Muscle layer of duodenum (tissue), 2 donors: ENCODE measurements around the gene FAM117A.

Experiments used
- H3K27ac ChIP-seq: one replicate; pipeline ENCODE4 v1.7.0; 2013; ENCODE audit warnings: mild to moderate bottlenecking, low read length
- H3K27me3 ChIP-seq: one replicate; pipeline ENCODE4 v1.7.0; 2013; ENCODE audit warnings: low read depth, mild to moderate bottlenecking, control low read depth, low read length
- H3K36me3 ChIP-seq, 2 donors: one replicate each; pipeline ENCODE4 v1.7.0; 2013; ENCODE audit warnings: low read length in 2 of 2, control low read depth in 1 of 2, mild to moderate bottlenecking in 1 of 2; ENCODE audit not compliant: insufficient read depth in 2 of 2, control insufficient read depth in 1 of 2
- H3K4me1 ChIP-seq, 2 donors: one replicate each; pipeline ENCODE4 v1.7.0; 2013; ENCODE audit warnings: low read length in 2 of 2, mild to moderate bottlenecking in 2 of 2, control low read depth in 1 of 2, moderate library complexity in 1 of 2; ENCODE audit not compliant: insufficient read depth in 2 of 2, control insufficient read depth in 1 of 2
- H3K4me3 ChIP-seq, 2 donors: one replicate each; pipeline ENCODE4 v1.7.0; 2013; ENCODE audit warnings: low read length in 2 of 2, low read depth in 1 of 2, mild to moderate bottlenecking in 1 of 2
- H3K9me3 ChIP-seq, 2 donors: one replicate each; pipeline ENCODE4 v1.7.0; 2013; ENCODE audit warnings: low read length in 2 of 2, control low read depth in 1 of 2, mild to moderate bottlenecking in 1 of 2; ENCODE audit not compliant: control insufficient read depth in 1 of 2
- donor health status: healthy.

The FAM117A gene

DNA sequence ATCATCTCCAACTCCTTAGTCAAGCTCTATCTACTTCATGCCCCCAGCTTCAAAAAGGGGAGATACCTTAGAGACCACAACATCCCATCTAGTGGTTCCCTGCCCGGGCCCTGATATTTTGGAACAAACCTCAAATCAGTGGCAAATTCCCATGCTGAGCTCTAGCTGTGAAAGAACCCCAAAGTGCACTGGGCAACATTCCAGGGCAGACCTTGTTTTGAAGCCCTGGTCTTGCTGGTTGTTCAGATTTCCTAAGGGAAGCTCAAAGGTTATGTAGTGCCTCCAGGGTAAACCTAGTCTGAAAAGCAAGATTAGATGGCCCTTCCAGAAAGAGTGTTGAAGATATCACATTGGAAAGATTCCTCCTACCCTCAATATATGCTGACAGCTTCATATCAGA is 16.3 kb downstream of the FAM117A start:
- peak overlapping the region; percentile 26 for H3K27ac ChIP-seq
- H3K9me3 ChIP-seq, result no peaks in the 10 kb centered on the region
- H3K27me3 ChIP-seq, result no peaks in the 10 kb centered on the region
- H3K4me1 ChIP-seq, result peaks cover 10 to 22% of the 10 kb centered on the region in 2 donors
- H3K4me3 ChIP-seq, result no peak overlapping the region
- H3K36me3 ChIP-seq, result no peaks in the 10 kb centered on the region

DNA sequence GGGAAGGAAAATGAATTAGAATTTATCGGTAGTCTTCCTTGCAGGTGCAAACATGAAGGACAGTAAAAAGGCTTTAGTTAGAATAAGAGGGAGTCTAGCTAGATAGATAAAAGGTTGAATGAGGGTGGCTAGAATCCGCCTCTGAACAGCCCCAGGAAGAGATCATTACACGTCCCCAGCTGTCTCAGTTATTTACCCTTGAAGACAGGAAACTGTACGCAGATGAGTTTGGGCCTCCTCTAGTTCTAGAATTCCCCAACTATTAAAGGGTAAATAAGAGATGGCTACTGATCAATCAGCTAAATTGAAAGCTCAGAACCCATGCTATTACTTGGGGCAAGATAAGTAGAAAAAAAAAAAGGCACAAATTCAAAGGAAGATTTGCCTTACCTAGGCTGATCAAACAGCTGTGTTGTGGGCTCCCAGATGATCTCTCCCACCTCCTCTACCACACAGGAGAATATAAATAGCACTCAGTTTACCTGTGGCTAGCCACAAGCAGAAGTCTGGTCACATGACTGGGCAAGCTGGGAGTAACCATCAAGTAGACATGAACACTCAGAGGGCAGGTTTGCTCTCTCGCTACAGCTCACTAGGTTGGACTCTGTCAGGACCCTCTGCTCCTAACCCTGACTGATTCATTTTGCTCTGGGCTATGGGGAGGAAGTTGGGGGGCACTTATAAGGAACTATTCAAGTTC is 17.0 kb downstream of the FAM117A start:
- peak overlapping the region; percentile 62 for H3K27ac ChIP-seq
- H3K36me3 ChIP-seq, result no peaks in the 10 kb centered on the region
- no peaks in the 10 kb centered on the region for H3K9me3 ChIP-seq
- H3K4me3 ChIP-seq, result no peak overlapping the region
- H3K27me3 ChIP-seq, result no peaks in the 10 kb centered on the region
- peaks cover 15 to 29% of the 10 kb centered on the region in 2 donors for H3K4me1 ChIP-seq

DNA sequence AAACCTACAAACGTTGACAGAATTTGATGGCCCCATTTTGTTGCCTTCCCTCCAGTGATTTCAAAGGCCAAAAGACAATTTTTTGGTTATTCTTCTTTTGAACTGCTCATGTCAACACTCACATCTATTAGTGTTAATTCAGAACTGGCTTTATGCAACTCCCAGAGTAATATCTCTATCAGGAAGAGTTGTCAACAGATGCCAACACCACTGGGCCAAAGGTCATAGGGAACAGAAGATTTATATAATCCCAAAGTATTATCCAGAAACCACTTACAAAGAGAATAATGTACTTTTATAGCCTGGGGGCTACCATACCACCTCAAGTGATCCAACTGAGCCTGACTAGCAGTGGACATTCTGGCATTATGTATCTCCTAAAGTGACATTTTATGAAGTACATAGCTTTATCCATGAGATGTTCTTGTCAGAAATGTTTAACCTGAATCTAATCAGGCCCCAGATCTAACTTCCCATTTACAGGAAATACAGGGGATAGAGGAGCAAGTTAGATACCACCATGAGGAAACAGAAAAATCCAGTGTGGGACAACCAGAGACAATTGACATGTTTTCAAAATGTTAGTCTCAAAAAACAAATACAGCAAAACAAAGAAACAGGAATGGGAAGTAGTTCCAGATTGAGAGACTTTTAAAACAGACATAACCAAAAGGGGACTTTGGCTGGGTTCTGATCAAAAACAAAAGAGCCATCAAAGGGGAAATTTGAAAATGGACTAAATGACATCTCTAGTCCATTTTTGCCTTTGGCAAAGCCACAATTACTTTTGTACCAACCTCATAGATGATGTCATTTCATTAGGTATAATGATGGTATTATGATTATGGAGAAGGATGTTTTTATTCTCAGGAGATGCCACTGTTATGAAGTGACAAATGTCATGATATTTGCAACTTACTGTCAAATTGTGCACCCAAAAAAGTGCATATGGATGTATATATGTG is 18.5 kb downstream of the FAM117A start:
- peak overlapping the region; percentile 62 for H3K27ac ChIP-seq
- no peaks in the 10 kb centered on the region for H3K27me3 ChIP-seq
- H3K4me3 ChIP-seq, result no peak overlapping the region
- H3K4me1 ChIP-seq, result peaks cover 30 to 44% of the 10 kb centered on the region in 2 donors
- H3K36me3 ChIP-seq, result no peaks in the 10 kb centered on the region
- no peaks in the 10 kb centered on the region for H3K9me3 ChIP-seq

DNA sequence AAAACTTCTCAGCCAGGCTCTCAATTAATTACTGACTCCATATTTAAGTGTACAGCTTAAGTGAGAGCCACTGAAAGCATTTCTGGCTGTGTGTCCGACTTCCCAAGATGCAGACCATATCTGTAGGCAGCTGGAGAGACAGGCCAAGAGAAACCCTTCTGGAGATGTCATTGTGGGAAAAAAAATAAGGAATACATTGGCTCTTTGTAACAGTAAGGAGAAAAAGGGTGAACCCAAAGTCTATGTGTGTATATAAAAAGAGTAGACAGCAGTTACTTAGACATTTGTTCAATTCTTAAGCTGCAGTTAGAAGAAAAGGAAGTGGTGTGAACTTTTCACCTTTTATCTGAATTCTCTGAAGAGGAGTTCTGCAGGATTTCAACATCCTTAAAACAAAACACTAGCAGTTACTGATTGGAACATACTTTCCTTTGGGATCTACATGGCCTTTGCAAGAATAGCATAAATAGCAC is 21.7 kb downstream of the FAM117A start:
- peak overlapping the region in 1 of 2 donors; percentile 8 for H3K4me3 ChIP-seq
- no peaks in the 10 kb centered on the region for H3K9me3 ChIP-seq
- H3K36me3 ChIP-seq, result no peaks in the 10 kb centered on the region
- H3K27me3 ChIP-seq, result no peaks in the 10 kb centered on the region
- peaks cover 36 to 68% of the 10 kb centered on the region in 2 donors for H3K4me1 ChIP-seq
- peak overlapping the region; percentile 87 for H3K27ac ChIP-seq

DNA sequence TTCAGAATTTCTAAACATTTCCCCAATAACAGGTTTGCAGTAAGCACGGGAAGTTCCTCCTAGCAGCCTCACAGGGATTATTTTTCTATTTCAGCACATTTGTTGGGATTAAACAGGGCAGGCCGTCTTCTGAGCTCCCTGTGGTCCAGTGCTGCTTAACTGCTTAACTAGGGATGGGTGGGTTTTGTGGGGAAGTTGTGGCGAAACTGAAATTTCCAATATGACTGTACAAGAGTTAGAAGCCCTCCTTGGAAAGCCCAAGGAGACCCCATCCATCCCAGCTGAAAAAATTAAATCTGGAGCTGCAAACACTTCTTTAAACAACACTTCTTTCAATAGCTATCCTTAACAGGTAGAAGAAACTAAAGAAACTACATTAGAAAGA is 22.2 kb downstream of the FAM117A start:
- Histone ChIP-seq H3K9me3 (no peaks in the 10 kb centered on the region), H3K36me3 (no peaks in the 10 kb centered on the region), H3K4me3 (peak overlapping the region in 1 of 2 donors; percentile 8), H3K4me1 (peaks cover 36 to 68% of the 10 kb centered on the region in 2 donors), H3K27me3 (no peaks in the 10 kb centered on the region), H3K27ac (peak overlapping the region; percentile 87)

DNA sequence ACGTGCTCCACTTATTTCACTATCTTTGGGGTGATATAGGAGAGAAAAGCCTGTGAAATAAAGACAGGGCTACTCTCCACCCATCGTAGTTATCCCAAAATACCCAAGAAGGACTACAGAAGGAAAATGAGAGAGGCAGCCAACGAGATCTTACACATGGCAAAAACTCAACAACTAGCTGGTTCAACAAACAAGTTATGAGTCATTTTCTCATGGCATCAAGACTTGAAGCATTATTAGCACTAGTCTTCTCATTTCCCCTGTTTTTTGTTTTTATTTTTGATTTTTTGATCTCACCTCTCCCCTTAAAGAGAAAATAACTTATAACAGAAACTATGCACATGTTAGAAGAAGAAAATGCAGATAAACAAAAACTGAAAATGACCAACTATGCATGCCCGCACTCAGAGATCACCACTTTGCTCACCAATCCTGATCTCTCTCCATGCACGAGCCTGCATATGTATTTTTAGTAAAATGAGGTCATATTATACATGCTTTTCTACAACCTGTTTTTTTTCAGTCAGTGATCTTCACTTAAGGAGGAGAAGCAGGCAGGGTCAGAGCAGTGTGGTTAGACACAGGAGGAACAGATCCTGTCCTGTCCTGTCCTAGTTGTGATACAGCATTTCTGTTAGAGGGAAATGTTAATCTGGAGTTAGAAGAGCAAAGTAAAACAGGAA is 22.8 kb downstream of the FAM117A start:
- Histone ChIP-seq H3K4me1 (peaks cover 32 to 64% of the 10 kb centered on the region in 2 donors), H3K4me3 (peak overlapping the region; percentile 8 to 36)

DNA sequence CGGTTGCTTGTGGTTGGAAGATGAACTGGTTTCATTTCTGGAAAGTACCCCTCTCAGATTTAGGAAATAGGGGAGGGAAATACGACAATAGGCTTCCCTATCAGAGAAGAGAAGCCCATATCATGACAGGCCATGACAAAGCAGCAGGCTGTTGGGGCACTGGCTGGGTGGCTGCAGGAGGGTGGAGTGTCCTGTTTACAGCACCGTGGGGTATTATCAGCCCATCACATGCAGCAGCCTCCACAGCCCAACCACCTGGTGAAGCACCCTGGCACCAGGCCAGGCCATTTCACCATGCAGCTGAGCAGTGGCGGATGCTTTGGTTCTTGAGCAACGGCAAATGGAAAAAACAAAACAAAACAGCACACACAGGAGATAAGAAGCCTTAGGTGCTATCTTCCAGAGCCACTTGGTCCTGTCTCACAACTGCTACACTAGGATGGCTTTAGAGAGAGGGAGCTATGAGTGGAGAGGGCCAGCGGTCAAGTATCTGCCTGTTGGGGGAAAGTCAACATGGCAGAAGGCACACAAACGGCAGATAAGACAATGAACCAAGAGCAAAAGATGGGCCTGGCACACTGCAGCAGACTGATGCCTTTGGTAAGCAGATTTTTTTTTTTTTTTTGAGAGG is 24.2 kb downstream of the FAM117A start:
- Histone ChIP-seq H3K4me3 (peak overlapping the region; percentile 12 to 27), H3K4me1 (peaks cover 32 to 64% of the 10 kb centered on the region in 2 donors), H3K27me3 (no peaks in the 10 kb centered on the region), H3K9me3 (no peaks in the 10 kb centered on the region), H3K27ac (peak overlapping the region; percentile 76), H3K36me3 (no peaks in the 10 kb centered on the region)

More for the DNA sequence above, 22.8 kb downstream of the FAM117A start:
- H3K27me3 ChIP-seq, result no peaks in the 10 kb centered on the region
- no peaks in the 10 kb centered on the region for H3K36me3 ChIP-seq
- no peaks in the 10 kb centered on the region for H3K9me3 ChIP-seq
- H3K27ac ChIP-seq, result peak overlapping the region; percentile 87

DNA sequence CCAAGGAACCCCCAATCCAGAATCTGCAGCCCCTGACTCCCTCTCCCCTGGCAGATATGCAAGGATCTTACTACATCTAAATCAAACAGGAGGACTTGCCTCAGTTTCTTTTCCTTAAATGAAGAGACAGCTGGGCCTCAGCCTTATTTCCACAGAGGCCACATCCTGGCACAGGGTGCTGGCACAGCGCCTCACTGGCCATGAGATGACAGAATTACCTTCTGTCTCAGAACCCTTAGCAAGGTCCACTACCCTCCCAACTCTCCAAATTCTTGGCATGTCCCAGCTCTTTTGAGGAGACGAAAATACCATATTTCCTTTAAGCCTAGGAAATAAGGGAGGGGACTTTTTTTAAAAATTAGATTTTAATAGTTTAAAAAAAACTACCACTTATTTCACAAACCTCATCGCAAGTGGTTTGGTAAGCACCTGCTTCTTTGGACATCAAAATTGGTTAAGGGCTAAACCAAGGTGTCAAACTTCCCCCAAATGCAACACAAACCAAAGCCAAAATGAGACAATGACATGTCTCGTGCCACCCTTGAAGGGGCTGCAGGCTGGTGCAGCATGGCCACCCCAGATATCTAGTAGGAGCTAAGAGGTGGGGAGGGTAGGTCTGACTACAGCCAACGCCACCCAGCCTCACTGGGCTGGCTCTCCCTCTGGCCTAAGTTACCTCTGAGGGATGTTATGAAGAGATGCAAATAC is 25.3 kb downstream of the FAM117A start:
- H3K36me3 ChIP-seq, result no peaks in the 10 kb centered on the region
- H3K9me3 ChIP-seq, result no peaks in the 10 kb centered on the region
- H3K27ac ChIP-seq, result peak overlapping the region; percentile 46
- no peaks in the 10 kb centered on the region for H3K27me3 ChIP-seq
- peaks cover 32 to 64% of the 10 kb centered on the region in 2 donors for H3K4me1 ChIP-seq
- no peak overlapping the region for H3K4me3 ChIP-seq

DNA sequence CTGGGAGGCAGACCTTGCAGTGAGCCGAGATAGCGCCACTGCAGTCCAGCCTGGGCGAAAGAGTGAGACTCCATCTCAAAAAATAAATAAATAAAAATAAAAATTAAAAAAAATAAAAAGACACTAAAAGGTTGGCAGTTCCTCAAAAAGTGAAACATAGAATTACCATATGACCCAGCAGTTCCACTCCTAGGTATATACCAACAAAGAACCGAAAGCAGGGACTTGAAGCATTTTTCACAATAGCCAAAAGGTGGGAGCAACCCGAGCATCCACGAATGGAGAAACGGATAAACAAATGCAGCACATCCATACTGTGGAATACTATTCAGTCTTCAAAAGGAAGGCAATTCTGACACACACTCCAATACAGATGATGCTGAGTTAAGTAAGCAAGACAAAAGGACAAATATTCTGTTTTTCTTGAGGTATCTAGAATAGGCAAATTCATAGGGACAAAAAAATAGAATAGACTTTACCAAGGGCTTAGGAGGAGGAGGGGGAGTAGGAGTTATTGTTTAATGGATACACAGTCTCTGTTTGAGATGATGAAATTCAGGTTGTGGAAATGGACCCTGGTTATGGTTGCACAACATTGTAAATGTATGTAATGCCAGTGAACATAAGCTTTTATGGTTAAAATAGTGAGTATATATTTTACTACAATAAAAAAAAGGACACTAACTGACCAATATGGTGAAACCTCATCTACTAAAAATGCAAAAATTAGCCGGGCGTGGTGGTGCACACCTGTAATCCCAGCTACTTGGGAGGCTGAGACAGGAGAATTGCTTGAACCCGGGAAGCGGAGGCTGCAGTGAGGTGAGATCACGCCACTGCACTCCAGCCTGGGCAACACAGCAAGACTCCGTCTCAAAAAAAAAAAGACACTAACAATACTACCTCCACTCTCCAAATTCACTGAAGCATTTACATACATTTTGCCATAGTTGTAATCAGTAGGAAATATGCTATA is 29.1 kb downstream of the FAM117A start:
- H3K4me1 ChIP-seq, result peaks cover 7 to 48% of the 10 kb centered on the region in 2 donors
- no peak overlapping the region for H3K27ac ChIP-seq

More for the DNA sequence above, 29.1 kb downstream of the FAM117A start:
- Histone ChIP-seq H3K9me3 (no peaks in the 10 kb centered on the region), H3K4me3 (no peak overlapping the region), H3K36me3 (no peaks in the 10 kb centered on the region), H3K27me3 (no peaks in the 10 kb centered on the region)
